ENCODE measurements around the gene PDE6A. TPM values are rescaled to one million over a fixed set of nuclear protein-coding genes. Genes with fewer than 3 reads are reported as not detected.

Gene PDE6A
- total RNA-seq, 2 experiments from 2014 or later: not detected

DNA sequence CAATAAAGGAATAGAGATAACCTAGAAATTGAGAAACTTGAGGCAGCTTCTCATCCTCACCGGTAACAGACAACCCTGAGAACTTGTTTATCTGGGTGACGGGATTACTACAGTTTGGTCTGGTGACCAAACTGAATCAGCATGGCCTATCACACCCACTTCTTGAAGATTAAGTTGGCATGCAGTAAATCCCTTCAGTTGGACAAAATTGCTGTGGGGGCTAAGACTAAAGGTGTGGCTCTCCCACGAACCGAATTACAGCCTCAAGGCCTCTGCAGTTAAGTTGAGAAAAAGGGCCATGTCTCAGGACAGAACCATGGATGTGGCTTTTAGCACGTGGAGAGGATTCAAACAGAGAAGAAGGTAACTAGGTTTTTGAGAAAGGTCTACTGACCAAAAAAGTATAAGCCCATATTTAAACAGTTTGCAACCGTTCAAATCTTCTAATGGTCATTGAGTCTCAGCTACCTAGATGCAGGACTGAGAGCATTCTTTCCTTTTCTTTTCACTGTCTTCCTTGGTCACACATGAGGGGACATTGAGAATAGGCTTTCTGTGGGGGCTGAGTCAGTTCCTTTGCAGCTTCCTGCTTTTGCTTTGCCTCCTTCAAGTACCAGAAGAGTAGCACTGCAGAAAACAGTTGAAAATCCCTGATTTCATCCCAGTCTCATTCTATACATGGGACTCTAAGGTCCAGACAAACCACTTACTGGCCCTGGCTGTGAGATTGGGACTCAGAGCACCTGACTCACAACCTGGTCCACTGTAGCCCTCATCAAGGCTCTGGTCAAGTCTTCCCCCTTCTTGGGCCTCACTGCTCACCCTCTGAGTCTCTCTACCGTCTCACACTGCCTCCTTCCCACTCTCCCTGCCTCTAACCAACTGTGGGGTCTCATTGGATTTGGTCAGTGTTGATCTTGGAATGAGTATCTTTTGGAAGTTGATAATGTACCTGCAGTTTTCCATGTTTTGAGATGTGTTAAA is 30.9 kb downstream of the PDE6A start:
- Histone ChIP-seq H3K27ac (ENCODE audit: low read depth, low read length, poor library complexity, severe bottlenecking) (no peak overlapping the region), H2AFZ (ENCODE audit: low read length) (peak overlapping the region; percentile 77), H3K79me2 (ENCODE audit: insufficient read depth, low read depth, low read length) (no peaks in the 10 kb centered on the region), H3K4me2 (ENCODE audit: low read length) (peak overlapping the region; percentile 25; the same call in 1 of the 2 replicates), H3K4me1 (ENCODE audit: insufficient read depth, low read length, poor library complexity, severe bottlenecking) (peaks cover 7% of the 10 kb centered on the region), H3K9me2 (ENCODE audit: insufficient read depth, low read length) (no peaks in the 10 kb centered on the region), H3K9me3 (ENCODE audit: low read length) (no peaks in the 10 kb centered on the region), H4K20me1 (ENCODE audit: insufficient read depth, low read length) (no peaks in the 10 kb centered on the region), H3K36me3 (ENCODE audit: insufficient read depth, low read length) (no peaks in the 10 kb centered on the region), H3K4me3 (ENCODE audit: low read depth, low read length, poor library complexity, severe bottlenecking) (no peak overlapping the region)
- BruUV-seq (replicated peaks): no TSS peak
- TF ChIP-seq, protein P1, sequence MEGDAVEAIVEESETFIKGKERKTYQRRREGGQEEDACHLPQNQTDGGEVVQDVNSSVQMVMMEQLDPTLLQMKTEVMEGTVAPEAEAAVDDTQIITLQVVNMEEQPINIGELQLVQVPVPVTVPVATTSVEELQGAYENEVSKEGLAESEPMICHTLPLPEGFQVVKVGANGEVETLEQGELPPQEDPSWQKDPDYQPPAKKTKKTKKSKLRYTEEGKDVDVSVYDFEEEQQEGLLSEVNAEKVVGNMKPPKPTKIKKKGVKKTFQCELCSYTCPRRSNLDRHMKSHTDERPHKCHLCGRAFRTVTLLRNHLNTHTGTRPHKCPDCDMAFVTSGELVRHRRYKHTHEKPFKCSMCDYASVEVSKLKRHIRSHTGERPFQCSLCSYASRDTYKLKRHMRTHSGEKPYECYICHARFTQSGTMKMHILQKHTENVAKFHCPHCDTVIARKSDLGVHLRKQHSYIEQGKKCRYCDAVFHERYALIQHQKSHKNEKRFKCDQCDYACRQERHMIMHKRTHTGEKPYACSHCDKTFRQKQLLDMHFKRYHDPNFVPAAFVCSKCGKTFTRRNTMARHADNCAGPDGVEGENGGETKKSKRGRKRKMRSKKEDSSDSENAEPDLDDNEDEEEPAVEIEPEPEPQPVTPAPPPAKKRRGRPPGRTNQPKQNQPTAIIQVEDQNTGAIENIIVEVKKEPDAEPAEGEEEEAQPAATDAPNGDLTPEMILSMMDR (conservative IDR thresholded peaks at IDR 0.05; ENCODE audit: low read length): no peak
- no peak for TF ChIP-seq EZH2phosphoT487 (IDR thresholded peaks at IDR 0.05; ENCODE audit: borderline replicate concordance, low read depth, low read length)
- intact Hi-C loops (cut with micrococcal nuclease; ENCODE audit: unreplicated experiment): no loop called here
- POLR2A ChIA-PET: interaction anchor here (0.6 kb wide), 1 partner anchor 56 kb away, joined by 3 read pairs; no protein-coding TSS in a partner anchor
- DNase-seq (ENCODE audit: low spot score): peak; percentile 16
- CTCF ChIA-PET (ENCODE audit: unreplicated experiment): no interaction called here

DNA sequence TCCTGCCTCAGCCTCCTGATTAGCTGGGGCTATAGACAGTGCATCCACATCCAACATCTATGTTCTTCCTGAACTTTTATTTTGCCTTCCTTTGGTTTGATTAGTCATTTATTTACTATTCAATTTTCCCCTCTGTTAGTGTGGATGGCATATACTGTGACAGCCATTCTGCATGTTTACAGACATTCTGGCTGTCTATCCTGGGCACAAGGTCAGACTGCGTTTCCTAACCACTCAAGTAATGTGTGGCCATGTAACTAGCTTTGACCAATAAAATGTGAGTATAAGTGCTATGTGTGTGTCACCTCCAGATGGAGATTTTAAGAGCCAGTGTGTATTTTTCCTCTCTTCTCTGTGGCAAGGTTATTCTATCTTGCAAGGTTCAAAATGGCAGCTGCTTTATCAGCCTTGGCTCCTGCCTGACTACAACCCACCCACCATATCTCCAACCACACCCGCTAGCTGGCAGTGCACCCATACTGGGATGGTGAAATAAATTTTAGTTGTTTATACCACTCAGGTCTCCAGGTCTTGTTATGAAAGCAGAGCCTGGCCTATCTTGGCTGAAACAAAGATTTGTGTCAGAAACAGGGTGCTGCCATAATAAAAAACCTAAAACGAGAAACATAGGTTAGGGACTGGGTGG is 32.2 kb downstream of the PDE6A start:
- H2AFZ ChIP-seq (ENCODE audit: low read length): no peak overlapping the region
- BruUV-seq (replicated peaks): no TSS peak
- DNase-seq (ENCODE audit: low spot score): no peak
- H3K27ac ChIP-seq (ENCODE audit: low read depth, low read length, poor library complexity, severe bottlenecking): no peak overlapping the region
- TF ChIP-seq EZH2phosphoT487 (IDR thresholded peaks at IDR 0.05; ENCODE audit: borderline replicate concordance, low read depth, low read length): no peak
- TF ChIP-seq, protein P1 (conservative IDR thresholded peaks at IDR 0.05; ENCODE audit: low read length): no peak
- H3K9me3 ChIP-seq (ENCODE audit: low read length): no peaks in the 10 kb centered on the region
- no peaks in the 10 kb centered on the region for H3K9me2 ChIP-seq (ENCODE audit: insufficient read depth, low read length)
- no peak overlapping the region for H3K4me3 ChIP-seq (ENCODE audit: low read depth, low read length, poor library complexity, severe bottlenecking)
- no peaks in the 10 kb centered on the region for H3K36me3 ChIP-seq (ENCODE audit: insufficient read depth, low read length)
- CTCF ChIA-PET (ENCODE audit: unreplicated experiment): no interaction called here
- no peaks in the 10 kb centered on the region for H4K20me1 ChIP-seq (ENCODE audit: insufficient read depth, low read length)
- peaks cover 7% of the 10 kb centered on the region for H3K4me1 ChIP-seq (ENCODE audit: insufficient read depth, low read length, poor library complexity, severe bottlenecking)
- H3K4me2 ChIP-seq (ENCODE audit: low read length): no peak overlapping the region
- POLR2A ChIA-PET: interaction anchor here (0.6 kb wide), 1 partner anchor 55 kb away, joined by 3 read pairs; no protein-coding TSS in a partner anchor
- H3K79me2 ChIP-seq (ENCODE audit: insufficient read depth, low read depth, low read length): no peaks in the 10 kb centered on the region
- intact Hi-C loops (cut with micrococcal nuclease; ENCODE audit: unreplicated experiment): no loop called here

All from OCI-LY7 (cell line).